RCC 7860 (cell line): ENCODE measurements around the gene USP32.
"Not testable (repeated sequence)": the region's sequence is repeated elsewhere in the genome, so short reads cannot be mapped to it uniquely, and the experiment has no call there.

ENCODE experiments used
- DNase-seq: peaks from one replicate; pipeline ENCODE4 v3.0.0-alpha.2; 2015; ENCODE audit warnings: low spot score
- FAIRE-seq: peaks from 2 replicates; lab custom pipeline; 2012; peaks lifted over from hg19 to GRCh38; lab: Jason Lieb, UNC

USP32 gene

DNA sequence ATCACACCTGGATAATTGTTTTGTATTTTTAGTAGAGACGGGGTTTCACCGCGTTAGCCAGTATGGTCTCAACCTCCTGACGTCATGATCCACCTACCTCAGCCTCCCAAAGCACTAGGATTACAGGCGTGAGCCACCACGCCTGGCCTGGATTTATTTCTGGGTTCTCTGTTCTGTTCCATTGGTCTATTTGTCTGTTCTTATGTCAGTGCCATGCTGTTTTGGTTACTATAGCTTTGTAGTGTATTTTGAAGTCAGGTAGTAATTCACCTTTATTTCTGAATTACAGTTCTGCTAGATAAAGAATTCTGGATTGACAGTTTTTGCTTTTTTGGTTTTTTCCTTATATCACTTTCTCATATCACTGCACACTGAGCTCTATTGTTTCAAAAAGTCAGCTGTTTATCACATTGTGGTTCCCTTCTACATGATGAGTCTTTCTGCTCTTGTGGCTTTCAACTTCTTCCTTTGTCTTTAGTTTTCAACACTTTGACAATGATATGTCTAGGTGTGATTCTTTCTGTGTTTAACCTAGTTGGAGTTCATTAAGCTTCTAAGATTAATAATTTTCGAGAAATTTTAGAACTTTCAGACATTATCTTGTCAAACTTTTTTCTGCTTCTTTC is 144.0 kb downstream of the USP32 start:
- DNase-seq (no peak), FAIRE-seq (no peak)

DNA sequence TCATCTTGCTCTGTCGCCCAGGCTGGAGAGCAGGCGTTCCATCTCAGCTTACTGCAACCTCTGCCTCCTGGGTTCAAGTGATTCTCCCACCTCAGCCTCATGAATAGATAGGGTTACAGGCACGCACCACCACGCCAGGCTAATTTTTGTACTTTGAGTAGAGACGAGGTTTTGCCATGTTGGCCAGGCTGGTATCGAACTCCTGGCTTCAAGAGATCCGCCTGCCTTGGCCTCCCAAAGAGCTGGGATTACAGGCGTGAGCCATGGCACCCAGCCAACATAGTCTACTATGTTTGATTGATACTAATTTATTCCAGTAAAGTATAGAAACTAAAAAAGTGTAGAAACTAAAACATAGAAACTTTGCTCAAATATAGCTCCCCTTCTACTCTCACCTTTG is 147.3 kb downstream of the USP32 start:
- FAIRE-seq (no peak), DNase-seq (no peak)

- FAIRE-seq, result no peak
- DNase-seq, result no peak
These were observed 151.6 kb downstream of the USP32 start for GRCh38 chr17:60240290-60240689.

GRCh38 chr17:60231691-60232090 is 160.2 kb downstream of the USP32 start:
- DNase-seq (no peak), FAIRE-seq (no peak)

DNA sequence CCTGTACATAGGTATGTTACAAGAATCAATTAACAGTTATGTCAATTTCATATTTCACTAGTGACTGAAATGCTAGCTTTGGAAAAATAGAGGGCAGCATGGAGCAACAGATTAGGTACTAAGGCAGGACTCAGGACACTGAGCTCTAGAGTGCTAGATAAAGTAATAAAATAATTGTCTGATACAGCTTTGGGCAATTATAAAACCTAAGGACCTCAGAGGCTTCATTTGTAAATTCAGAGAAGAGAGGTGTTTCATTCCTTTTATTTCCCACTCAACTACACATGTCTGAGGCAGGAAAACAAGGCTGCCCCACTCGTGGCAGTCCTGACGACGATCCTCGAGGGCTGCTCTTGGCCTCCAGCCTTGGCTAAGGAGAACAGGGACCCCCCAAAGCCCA is 160.7 kb downstream of the USP32 start:
- DNase-seq, result no peak
- FAIRE-seq, result peak; percentile 40

GRCh38 chr17:60230358-60230757 is 161.6 kb downstream of the USP32 start:
- FAIRE-seq (no peak), DNase-seq (no peak)

GRCh38 chr17:60229188-60229802 is 162.6 kb downstream of the USP32 start:
- no peak for FAIRE-seq
- no peak for DNase-seq

DNA sequence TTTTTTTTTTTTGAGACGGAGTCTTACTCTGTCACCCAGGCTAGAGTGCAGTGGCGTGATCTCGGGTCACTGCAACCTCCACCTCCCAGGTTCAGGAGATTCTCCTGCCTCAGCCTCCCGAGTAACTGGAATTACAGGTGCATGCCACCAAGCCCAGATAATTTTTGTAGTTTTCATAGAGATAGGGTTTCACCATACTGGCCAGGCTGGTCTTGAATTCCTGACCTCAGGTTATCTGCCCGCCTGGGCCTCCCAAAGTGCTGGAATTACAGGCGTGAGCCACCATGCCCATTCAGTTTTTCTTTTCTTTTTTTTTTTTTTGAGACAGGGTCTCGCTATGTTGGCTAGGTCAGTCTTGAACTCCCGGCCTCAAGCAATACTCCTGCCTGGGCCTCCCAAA is 164.7 kb downstream of the USP32 start:
- not testable (repeated sequence) for FAIRE-seq, DNase-seq

DNA sequence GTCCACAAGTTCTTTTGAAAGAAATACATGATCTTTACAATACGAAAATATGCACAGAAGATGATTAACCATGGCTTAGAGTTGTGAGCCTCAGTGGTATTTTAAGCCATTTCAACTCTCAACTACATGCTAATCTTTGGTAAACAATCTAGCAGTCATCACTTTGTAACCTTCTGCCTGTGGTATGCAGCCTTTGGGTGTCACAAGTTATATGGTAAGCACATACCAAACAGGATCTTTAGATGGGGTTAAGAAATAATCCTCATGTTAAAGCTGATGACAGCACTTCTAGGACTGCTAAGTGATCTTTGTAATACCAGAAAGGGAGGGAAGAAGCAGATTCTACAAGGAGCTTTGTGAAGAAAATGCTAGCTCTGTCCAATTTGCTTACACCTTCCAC is 167.9 kb downstream of the USP32 start:
- FAIRE-seq (no peak), DNase-seq (no peak)

DNA sequence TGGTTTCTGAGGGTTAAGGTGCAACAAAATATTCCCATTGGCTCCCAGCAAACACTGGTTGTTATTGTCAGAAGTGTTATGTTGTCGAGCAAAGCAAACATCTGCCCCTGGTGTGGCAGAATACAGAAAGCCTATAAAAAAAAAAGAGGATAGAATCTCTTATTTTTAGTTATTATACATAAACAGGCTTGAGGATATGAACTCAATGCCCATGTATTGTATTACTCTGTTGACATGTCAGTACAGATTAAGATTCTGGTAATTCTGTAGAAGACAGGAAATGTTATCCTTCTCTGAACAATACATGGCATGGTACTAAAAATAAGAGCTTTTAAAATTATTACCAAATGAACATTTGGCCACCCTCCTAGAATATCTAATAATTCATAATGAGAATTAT is 168.5 kb downstream of the USP32 start:
- DNase-seq (no peak), FAIRE-seq (no peak)

- not testable (repeated sequence) for FAIRE-seq, DNase-seq
These were observed 173.2 kb downstream of the USP32 start for GRCh38 chr17:60218774-60219173.

DNA sequence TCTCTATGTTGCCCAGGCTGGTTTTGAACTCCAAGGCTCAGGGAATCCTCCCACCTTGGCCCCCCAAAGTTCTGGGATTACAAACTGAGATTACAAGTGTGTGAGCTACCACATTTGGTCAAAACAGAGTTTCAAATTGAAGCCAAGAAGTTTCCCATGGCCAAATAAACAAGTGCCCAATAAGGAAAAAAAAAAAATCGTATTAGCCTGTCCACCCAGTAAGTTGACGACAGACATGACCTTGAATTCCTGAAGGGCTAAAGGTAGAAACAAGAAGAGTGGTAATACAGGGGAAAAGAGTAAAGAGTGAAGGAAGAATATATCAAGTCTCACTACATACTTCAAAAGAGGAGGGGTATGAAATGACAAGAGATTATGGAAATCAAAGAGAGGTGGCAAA is 176.0 kb downstream of the USP32 start:
- not testable (repeated sequence) for DNase-seq, FAIRE-seq

GRCh38 chr17:60211282-60211681 is 180.7 kb downstream of the USP32 start:
- DNase-seq, FAIRE-seq: not testable (repeated sequence)

GRCh38 chr17:60208302-60208701 is 183.6 kb downstream of the USP32 start:
- not testable (repeated sequence) for FAIRE-seq, DNase-seq

DNA sequence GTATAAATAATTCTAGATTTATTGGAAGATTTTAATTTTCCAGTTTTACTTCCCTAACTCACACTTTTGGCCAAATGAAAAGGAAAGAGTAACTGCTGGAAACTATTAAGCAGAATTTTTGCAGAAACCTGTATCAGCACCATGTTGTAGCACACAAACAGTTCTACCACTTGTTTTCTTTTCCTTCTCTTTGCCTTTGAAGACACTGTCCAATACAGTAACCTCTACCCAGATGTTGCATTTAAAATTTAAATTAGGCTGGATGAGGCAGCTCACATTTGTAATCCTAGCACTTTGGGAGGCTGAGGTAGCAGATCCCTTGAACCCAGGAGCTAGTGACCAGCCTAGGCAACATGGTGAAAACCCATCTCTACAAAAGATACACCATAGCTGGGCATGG is 186.2 kb downstream of the USP32 start:
- not testable (repeated sequence) for FAIRE-seq, DNase-seq

- FAIRE-seq, DNase-seq: not testable (repeated sequence)
These were observed 193.3 kb downstream of the USP32 start for GRCh38 chr17:60198630-60199029.

- DNase-seq, FAIRE-seq: not testable (repeated sequence)
These were observed 197.8 kb downstream of the USP32 start for GRCh38 chr17:60194141-60194540.

- no peak for FAIRE-seq
- no peak for DNase-seq
These were observed 198.5 kb downstream of the USP32 start for GRCh38 chr17:60193482-60193881.

DNA sequence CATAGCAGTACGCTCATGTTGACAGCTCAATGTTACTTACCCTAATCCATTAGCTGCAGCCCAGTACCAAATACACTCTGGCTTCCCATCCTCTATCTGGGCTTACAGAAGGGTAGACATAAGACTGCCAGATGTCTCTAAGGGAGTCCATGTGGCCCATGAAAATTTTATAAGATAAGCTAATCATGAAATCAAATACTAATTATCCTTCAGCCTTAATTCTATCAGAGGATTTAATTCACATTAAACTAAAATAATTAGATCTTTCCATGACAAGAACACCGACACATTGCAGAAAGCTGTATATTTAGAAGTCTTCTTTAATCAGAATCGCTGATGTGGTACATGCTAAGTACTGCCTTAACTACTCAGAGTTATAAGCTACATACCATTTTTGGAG is 198.9 kb downstream of the USP32 start:
- FAIRE-seq, DNase-seq: not testable (repeated sequence)

DNA sequence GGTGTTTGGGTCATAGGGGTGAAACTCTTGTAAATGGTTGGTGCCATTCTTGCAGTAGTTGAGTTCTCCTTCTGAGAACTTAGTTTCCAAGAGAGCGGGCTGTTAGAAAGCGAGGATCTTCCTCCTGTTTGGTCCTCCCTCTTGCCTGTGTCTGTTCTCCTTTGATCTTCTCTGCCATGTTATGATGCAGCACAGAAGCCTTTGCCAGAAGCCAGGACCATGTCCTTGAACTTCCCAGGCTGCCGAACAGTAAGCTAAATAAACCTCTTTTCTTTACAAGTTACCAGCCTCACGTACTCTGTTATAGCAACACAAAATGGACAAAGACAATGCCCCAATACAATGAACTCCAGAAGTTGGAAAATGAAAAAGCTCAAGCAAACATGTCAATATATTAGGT is 201.9 kb downstream of the USP32 start:
- not testable (repeated sequence) for DNase-seq, FAIRE-seq

- no peak for DNase-seq
- no peak for FAIRE-seq
These were observed 203.2 kb downstream of the USP32 start for GRCh38 chr17:60188759-60189158.
